ENCODE results near the gene GALP. TPM values are rescaled to one million over a fixed set of nuclear protein-coding genes. Genes with fewer than 3 reads are reported as not detected.
"Not testable (repeated sequence)": the region's sequence is repeated elsewhere in the genome, so short reads cannot be mapped to it uniquely, and the experiment has no call there.

Gene GALP
- total and polyA plus RNA-seq, 2 donors (not counting 1 experiment from before 2014, with no cell fraction given): not detected

- Histone ChIP-seq H3K79me2 (ENCODE audit: control insufficient read depth, insufficient read depth, low read length) (no peaks in the 10 kb centered on the region), H3K27me3 (replicated peaks in 1 of 4; ENCODE audit: control extremely low read depth in 1 of 4, control insufficient read depth in 3 of 4, insufficient read depth in 4 of 4, low read length in 3 of 4) (no peaks in the 10 kb centered on the region), H3K4me3 (ENCODE audit: control extremely low read depth in 1 of 5, extremely low read depth in 1 of 5, insufficient read depth in 1 of 5, low read depth in 2 of 5, low read length in 4 of 5) (no peak overlapping the region), H3K9ac (ENCODE audit: low read length) (no peak overlapping the region), H4K20me1 (ENCODE audit: control insufficient read depth, insufficient read depth, low read length, poor library complexity, severe bottlenecking) (no peaks in the 10 kb centered on the region), H3K4me2 (replicated peaks; ENCODE audit: low read depth, low read length, poor library complexity, severe bottlenecking) (no peak overlapping the region), H3K27ac (ENCODE audit: low read length in 2 of 2) (no peak overlapping the region), H2AFZ (ENCODE audit: insufficient read depth, low read depth, low read length, poor library complexity, severe bottlenecking) (no peak overlapping the region), H3K36me3 (replicated peaks in 1 of 2; ENCODE audit: control extremely low read depth in 1 of 2, control insufficient read depth in 1 of 2, extremely low read depth in 1 of 2, insufficient read depth in 2 of 2, low read length in 1 of 2) (no peaks in the 10 kb centered on the region), H3K9me3 (ENCODE audit: control extremely low read depth in 1 of 3, control insufficient read depth in 2 of 3, insufficient read depth in 1 of 3, low read length in 2 of 3) (no peaks in the 10 kb centered on the region), H3K4me1 (ENCODE audit: control insufficient read depth in 2 of 2, insufficient read depth in 2 of 2, low read length in 2 of 2) (no peaks in the 10 kb centered on the region)
- intact Hi-C loops (cut with micrococcal nuclease): no loop called here
- peaks cover 16% of the 10 kb centered on the region for H3K27me3 Mint-ChIP-seq
- no peak for ATAC-seq (ENCODE audit: low read depth)
- ChIA-PET POLR2A (no interaction called here), CTCF (no interaction called here)
- WGBS (ENCODE audit: insufficient coverage): 100% methylated on average over 7 of the region's 12 CpGs
- H3K4me3 Mint-ChIP-seq: no peak overlapping the region
- no peaks in the 10 kb centered on the region for H3K9me3 Mint-ChIP-seq (ENCODE audit: insufficient read depth)
- no peak for DNase-seq
- H3K27ac Mint-ChIP-seq: no peak overlapping the region
- TF ChIP-seq CTCF (IDR thresholded peaks at IDR 0.05) (no peak), EZH2 (IDR thresholded peaks at IDR 0.05; ENCODE audit: borderline replicate concordance, insufficient read depth, low read depth, low read length, poor library complexity, severe bottlenecking) (no peak)
- no peaks in the 10 kb centered on the region for H3K4me1 Mint-ChIP-seq
Measured at GRCh38 chr19:56209091-56209490, 33.3 kb downstream of the GALP start.

- 93% methylated on average over 2 of the region's 9 CpGs for WGBS (ENCODE audit: insufficient coverage)
- H3K79me2 ChIP-seq (ENCODE audit: control insufficient read depth, insufficient read depth, low read length); H3K4me1 Mint-ChIP-seq; H3K9me3 Mint-ChIP-seq (ENCODE audit: insufficient read depth); H3K27ac Mint-ChIP-seq; intact Hi-C loops (cut with micrococcal nuclease); H3K4me3 Mint-ChIP-seq; H3K27me3 ChIP-seq (replicated peaks in 1 of 4; ENCODE audit: control extremely low read depth in 1 of 4, control insufficient read depth in 3 of 4, insufficient read depth in 4 of 4, low read length in 3 of 4); POLR2A ChIA-PET; H3K4me1 ChIP-seq (ENCODE audit: control insufficient read depth in 2 of 2, insufficient read depth in 2 of 2, low read length in 2 of 2); CTCF ChIA-PET; H3K4me3 ChIP-seq (ENCODE audit: control extremely low read depth in 1 of 5, extremely low read depth in 1 of 5, insufficient read depth in 1 of 5, low read depth in 2 of 5, low read length in 4 of 5); H3K9ac ChIP-seq (ENCODE audit: low read length); H2AFZ ChIP-seq (ENCODE audit: insufficient read depth, low read depth, low read length, poor library complexity, severe bottlenecking); H3K4me2 ChIP-seq (replicated peaks; ENCODE audit: low read depth, low read length, poor library complexity, severe bottlenecking); H3K27ac ChIP-seq (ENCODE audit: low read length in 2 of 2); H3K9me3 ChIP-seq (ENCODE audit: control extremely low read depth in 1 of 3, control insufficient read depth in 2 of 3, insufficient read depth in 1 of 3, low read length in 2 of 3); H3K36me3 ChIP-seq (replicated peaks in 1 of 2; ENCODE audit: control extremely low read depth in 1 of 2, control insufficient read depth in 1 of 2, extremely low read depth in 1 of 2, insufficient read depth in 2 of 2, low read length in 1 of 2); DNase-seq; H4K20me1 ChIP-seq (ENCODE audit: control insufficient read depth, insufficient read depth, low read length, poor library complexity, severe bottlenecking); ATAC-seq (ENCODE audit: low read depth): not testable (repeated sequence)
- peaks cover 16% of the 10 kb centered on the region for H3K27me3 Mint-ChIP-seq
Measured at GRCh38 chr19:56210036-56210435, 34.2 kb downstream of the GALP start.
